Measurements from ENCODE around the gene GPR17. TPM values are rescaled to one million over a fixed set of nuclear protein-coding genes. Genes with fewer than 3 reads are reported as not detected.

Gene GPR17
- total and polyA plus RNA-seq, 2 experiments from 2014 or later = 0.39 TPM; not detected in 1

- no peaks in the 10 kb centered on the region for H4K20me1 ChIP-seq (ENCODE audit: insufficient read depth, poor library complexity, severe bottlenecking)
- H3K4me2 ChIP-seq = no peak overlapping the region
- 95% methylated on average over 24 of the region's 25 CpGs for WGBS (ENCODE audit: low lambda C conversion rate, missing lambda C conversion rate)
- H3K9me2 ChIP-seq (replicated peaks; ENCODE audit: insufficient read depth) = no peaks in the 10 kb centered on the region
- no peaks in the 10 kb centered on the region for H3K9me3 ChIP-seq (ENCODE audit: low read depth)
- H3K36me3 ChIP-seq (replicated peaks; ENCODE audit: insufficient read depth, low read depth) = no peaks in the 10 kb centered on the region
- H3K27me3 ChIP-seq = no peaks in the 10 kb centered on the region
- no peak overlapping the region for H3K27ac ChIP-seq
- no peak overlapping the region for H2AFZ ChIP-seq
- DNase-seq (ENCODE audit: low spot score) = no peak
- H3K79me2 ChIP-seq = no peaks in the 10 kb centered on the region
- TF ChIP-seq EZH2phosphoT487 (IDR thresholded peaks at IDR 0.05; ENCODE audit: low read depth, severe bottlenecking, unreplicated experiment) = no peak
- no peak for TF ChIP-seq CTCF (IDR thresholded peaks at IDR 0.05; ENCODE audit: poor library complexity)
- TF ChIP-seq EZH2 (IDR thresholded peaks at IDR 0.05; ENCODE audit: borderline replicate concordance) = no peak
- H3K4me3 ChIP-seq = no peak overlapping the region
- peaks cover 7% of the 10 kb centered on the region for H3K4me1 ChIP-seq (ENCODE audit: insufficient read depth)
Measured at GRCh38 chr2:127632592-127633489, 13.1 kb upstream of the GPR17 start.

GRCh38 chr2:127633556-127634065 is 12.3 kb upstream of the GPR17 start:
- DNase-seq (ENCODE audit: low spot score) = no peak
- Histone ChIP-seq H2AFZ (no peak overlapping the region), H3K79me2 (no peaks in the 10 kb centered on the region), H3K36me3 (replicated peaks; ENCODE audit: insufficient read depth, low read depth) (no peaks in the 10 kb centered on the region), H3K4me1 (ENCODE audit: insufficient read depth) (peaks cover 10% of the 10 kb centered on the region), H3K4me3 (no peak overlapping the region), H3K9me2 (replicated peaks; ENCODE audit: insufficient read depth) (no peaks in the 10 kb centered on the region), H4K20me1 (ENCODE audit: insufficient read depth, poor library complexity, severe bottlenecking) (no peaks in the 10 kb centered on the region), H3K4me2 (no peak overlapping the region), H3K27me3 (no peaks in the 10 kb centered on the region), H3K27ac (no peak overlapping the region), H3K9me3 (ENCODE audit: low read depth) (no peaks in the 10 kb centered on the region)
- 95% methylated on average over 9 of the region's 9 CpGs for WGBS (ENCODE audit: low lambda C conversion rate, missing lambda C conversion rate)
- TF ChIP-seq CTCF (IDR thresholded peaks at IDR 0.05; ENCODE audit: poor library complexity) (no peak), EZH2 (IDR thresholded peaks at IDR 0.05; ENCODE audit: borderline replicate concordance) (no peak), EZH2phosphoT487 (IDR thresholded peaks at IDR 0.05; ENCODE audit: low read depth, severe bottlenecking, unreplicated experiment) (no peak)

DNA sequence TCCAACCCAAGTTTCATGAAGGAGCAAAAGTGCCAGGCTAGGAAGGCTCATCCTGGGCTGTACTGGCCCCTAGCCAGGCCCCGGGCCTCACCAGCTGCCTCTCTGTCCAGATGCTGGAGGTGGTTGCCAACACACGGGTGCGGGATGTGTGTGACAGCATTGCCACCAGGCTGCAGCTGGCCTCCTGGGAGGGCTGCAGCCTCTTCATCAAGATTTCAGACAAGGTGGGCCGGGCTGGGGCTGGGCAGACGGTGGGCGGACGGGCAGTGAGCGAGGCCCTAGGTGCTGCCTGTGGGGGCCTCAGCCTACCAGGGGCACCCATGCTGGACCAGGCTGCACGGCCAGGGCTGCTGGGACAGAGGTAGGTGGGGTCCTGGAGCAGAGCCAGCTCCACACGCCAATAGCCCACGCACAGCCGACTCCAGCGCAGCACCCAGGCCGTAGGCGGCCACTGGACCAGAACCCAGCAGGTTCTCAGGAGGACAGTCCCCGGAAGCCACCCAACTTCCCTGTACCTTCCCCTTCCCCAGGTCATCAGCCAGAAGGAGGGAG is 11.8 kb upstream of the GPR17 start:
- Histone ChIP-seq H3K4me2 (no peak overlapping the region), H3K4me1 (ENCODE audit: insufficient read depth) (peaks cover 10% of the 10 kb centered on the region), H2AFZ (no peak overlapping the region), H3K79me2 (no peaks in the 10 kb centered on the region), H3K9me3 (ENCODE audit: low read depth) (no peaks in the 10 kb centered on the region), H3K4me3 (no peak overlapping the region), H3K27ac (no peak overlapping the region), H3K36me3 (replicated peaks; ENCODE audit: insufficient read depth, low read depth) (no peaks in the 10 kb centered on the region), H4K20me1 (ENCODE audit: insufficient read depth, poor library complexity, severe bottlenecking) (no peaks in the 10 kb centered on the region), H3K9me2 (replicated peaks; ENCODE audit: insufficient read depth) (no peaks in the 10 kb centered on the region), H3K27me3 (no peaks in the 10 kb centered on the region)
- 92% methylated on average over 11 of the region's 16 CpGs for WGBS (ENCODE audit: low lambda C conversion rate, missing lambda C conversion rate)
- TF ChIP-seq EZH2phosphoT487 (IDR thresholded peaks at IDR 0.05; ENCODE audit: low read depth, severe bottlenecking, unreplicated experiment) (no peak), CTCF (IDR thresholded peaks at IDR 0.05; ENCODE audit: poor library complexity) (no peak), EZH2 (IDR thresholded peaks at IDR 0.05; ENCODE audit: borderline replicate concordance) (no peak)
- no peak for DNase-seq (ENCODE audit: low spot score)
